NCI-H748 treated with DMSO at 0.1 percent for 48 hours (cell line): ENCODE results near the gene PARG.
"Not testable (repeated sequence)": the region's sequence is repeated elsewhere in the genome, so short reads cannot be mapped to it uniquely, and the experiment has no call there.

Experiments
- DNase-seq: peaks from one replicate; lab custom pipeline; 2025; lab: John Stamatoyannopoulos, UW

Gene PARG

GRCh38 chr10:49941447-49942338 lies at the start of gene PARG, which contains the start of gene TIMM23B:
Gene PARG (minus strand): TSS chr10:49942027. CDS start chr10:49941725, 302 bp downstream.
Gene TIMM23B (plus strand): TSS chr10:49942053. CDS start chr10:49942195, 142 bp downstream.
- DNase-seq = peak; percentile 14

DNA sequence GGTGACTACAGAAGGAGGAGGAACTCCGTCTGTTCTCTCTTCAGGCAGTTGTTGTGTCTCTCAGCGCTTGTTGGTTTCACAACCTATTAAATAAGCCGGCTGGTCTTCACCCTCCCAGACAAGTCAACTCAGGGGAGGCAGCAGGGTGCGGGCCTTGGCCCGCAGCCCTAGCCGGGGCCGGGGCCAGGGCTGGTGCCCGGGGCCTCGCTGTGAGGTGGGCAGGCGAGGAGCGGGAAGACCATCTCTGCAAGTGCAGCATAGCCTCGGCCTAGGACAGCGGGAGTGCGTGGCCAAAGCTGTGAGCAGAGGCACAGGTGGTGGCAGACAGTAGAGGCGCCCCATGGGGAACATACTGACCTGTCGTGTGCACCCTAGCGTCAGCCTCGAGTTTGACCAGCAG lies 46.5 kb upstream of the PARG start, which contains the start of gene AGAP6:
Gene AGAP6, plus strand, starts transcription at position 31 of the 400 bp plus-strand sequence. Its CDS starts 310 bp downstream, at position 341.
- not testable (repeated sequence) for DNase-seq

DNA sequence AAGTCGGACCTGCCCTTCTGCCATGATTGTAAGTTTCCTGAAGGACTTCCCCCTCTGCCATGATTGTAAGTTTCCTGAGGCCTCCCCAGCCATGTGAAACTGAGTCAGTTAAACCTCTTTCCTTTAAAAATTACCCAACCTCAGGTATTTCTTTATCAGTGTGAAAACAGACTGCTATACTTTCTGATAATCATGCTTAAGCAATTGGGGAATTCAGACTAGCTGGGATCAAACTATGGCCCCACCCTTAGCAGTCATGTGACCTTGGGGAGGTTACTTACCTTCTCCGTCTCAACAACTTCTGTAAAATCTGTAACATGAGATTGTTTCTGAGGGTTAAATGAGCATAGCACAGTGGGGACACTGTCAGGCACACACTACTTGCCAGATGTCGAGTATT lies 45.4 kb upstream of the PARG start:
- not testable (repeated sequence) for DNase-seq

GRCh38 chr10:49977756-49978155 lies 35.9 kb upstream of the PARG start:
- DNase-seq = not testable (repeated sequence)

GRCh38 chr10:49972094-49972493 lies 30.3 kb upstream of the PARG start:
- not testable (repeated sequence) for DNase-seq

- DNase-seq = not testable (repeated sequence)
Measured at GRCh38 chr10:49971466-49971865, 29.6 kb upstream of the PARG start.

DNA sequence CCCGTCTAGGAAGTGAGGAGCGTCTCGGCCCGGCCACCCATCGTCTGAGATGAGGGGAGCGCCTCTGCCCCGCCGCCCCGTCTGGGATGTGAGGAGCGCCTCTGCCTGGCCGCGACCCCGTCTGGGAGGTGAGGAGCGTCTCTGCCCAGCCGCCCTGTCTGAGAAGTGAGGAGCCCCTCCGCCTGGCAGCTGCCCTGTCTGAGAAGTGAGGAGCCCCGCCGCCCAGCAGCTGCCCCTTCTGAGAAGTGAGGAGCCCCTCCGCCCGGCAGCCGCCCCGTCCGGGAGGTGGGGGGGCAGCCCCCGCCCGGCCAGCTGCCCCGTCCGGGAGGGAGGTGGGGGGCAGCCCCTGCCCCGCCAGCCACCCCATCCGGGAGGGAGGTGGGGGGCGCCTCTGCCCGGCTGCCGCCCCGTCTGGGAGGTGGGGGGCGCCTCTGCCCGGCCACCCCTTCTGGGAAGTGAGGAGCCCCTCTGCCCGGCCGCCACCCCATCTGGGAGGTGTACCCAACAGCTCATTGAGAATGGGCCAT lies 28.6 kb upstream of the PARG start:
- not testable (repeated sequence) for DNase-seq

DNA sequence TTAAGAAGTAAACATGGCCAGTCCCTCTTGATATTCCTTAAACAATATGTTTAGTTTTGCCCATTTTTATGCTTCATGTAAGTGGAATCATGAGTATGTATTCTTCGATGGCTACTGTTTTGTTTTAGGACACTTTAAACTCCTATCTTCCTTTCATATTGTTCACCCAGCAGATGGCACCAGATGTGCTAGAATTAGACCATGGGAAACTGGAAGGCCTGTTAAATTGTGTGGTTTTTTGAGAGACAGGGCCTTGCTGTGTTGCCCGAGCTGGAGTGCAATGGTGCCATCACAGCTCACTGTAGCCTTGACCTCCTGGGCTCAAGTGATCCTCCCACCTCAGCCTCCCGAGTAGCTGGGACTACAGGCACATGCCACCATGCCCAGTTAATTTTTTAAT lies 11.3 kb upstream of the PARG start:
- not testable (repeated sequence) for DNase-seq

GRCh38 chr10:49952006-49952405 lies 10.2 kb upstream of the PARG start:
- not testable (repeated sequence) for DNase-seq

- DNase-seq = not testable (repeated sequence)
Measured at GRCh38 chr10:49948737-49949136, 6.9 kb upstream of the PARG start.

DNA sequence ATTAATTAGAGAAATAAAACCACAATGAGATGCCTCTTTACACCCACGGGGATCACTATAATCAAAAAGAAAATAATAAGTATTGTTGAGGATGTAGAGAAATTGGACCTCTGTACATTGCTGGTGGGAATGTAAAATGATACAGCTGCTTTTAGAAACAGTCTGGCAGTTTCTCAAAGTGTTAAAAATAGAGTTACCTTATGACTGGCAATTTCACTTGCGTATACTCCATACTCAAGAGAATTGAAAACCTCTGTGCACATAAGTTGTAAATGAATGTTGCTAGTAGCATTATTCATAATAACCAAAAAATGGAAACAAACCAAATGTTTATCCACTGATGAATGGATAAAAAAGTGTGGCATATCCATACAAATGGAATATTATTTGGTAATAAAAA lies 6.3 kb upstream of the PARG start:
- not testable (repeated sequence) for DNase-seq

- DNase-seq = not testable (repeated sequence)
Measured at GRCh38 chr10:49943607-49944006, 1.8 kb upstream of the PARG start.

- not testable (repeated sequence) for DNase-seq
Measured at GRCh38 chr10:49942339-49942705, 495 bp upstream of the PARG start.

GRCh38 chr10:49931959-49932728 lies 9.7 kb downstream of the PARG start:
- DNase-seq = not testable (repeated sequence)

GRCh38 chr10:49931276-49931675 lies 10.6 kb downstream of the PARG start:
- not testable (repeated sequence) for DNase-seq

DNA sequence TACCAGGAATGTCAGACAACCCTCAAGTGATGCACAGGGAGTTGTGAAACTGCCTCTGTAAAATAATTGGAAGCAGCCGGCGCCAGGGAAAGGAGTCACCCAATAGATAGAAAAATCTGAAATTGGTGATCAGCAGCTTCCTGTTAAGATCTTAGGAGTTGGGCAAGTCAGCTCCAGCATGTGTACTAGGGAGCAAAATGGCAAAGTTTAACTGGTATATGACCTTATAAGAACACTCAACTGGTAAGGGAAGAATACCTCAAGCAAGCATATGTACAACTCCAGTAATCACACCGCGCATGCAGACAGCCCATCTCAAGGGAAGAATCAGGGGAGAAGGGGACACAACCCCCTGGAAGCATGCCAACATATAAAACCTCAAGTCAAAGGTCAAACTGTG lies 18.3 kb downstream of the PARG start:
- not testable (repeated sequence) for DNase-seq

GRCh38 chr10:49922041-49922440 lies 19.8 kb downstream of the PARG start:
- not testable (repeated sequence) for DNase-seq

DNA sequence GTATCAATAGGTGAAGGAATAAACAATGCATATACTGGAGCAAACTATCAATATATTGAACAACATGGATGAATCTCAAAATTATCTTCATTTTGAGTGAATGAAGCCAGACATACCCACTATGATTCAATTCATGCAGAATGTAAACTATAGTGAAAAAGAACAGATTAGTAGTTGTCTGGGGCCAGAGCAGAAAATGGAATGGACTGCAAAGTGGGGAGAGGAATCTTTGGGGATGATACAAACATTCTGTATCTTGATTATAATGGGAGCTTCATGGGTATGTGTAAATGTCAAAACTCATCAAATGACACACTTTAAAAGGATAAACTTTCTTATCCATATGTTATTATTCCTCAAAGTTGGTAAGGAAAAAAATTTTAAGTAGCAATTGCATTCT lies 23.9 kb downstream of the PARG start:
- DNase-seq = not testable (repeated sequence)

DNA sequence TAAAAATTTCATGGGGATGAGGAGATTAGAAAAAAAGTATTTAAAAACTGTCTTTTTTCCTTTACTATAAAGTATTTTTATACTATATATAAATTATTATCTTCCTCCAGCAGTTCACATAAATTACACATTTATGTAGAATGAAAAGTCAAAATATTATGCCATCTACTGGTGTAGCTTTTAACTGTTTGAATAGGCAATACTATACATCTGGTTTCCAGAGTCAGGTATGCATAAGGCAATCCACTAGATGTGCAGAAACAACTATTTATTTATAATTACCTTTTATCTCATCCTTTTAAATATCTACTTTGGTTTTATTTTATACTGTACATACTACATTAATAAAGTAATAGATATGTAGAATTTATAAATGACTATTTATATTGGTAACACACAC lies 25.4 kb downstream of the PARG start:
- not testable (repeated sequence) for DNase-seq

- DNase-seq = not testable (repeated sequence)
Measured at GRCh38 chr10:49910295-49910694, 31.5 kb downstream of the PARG start.

DNA sequence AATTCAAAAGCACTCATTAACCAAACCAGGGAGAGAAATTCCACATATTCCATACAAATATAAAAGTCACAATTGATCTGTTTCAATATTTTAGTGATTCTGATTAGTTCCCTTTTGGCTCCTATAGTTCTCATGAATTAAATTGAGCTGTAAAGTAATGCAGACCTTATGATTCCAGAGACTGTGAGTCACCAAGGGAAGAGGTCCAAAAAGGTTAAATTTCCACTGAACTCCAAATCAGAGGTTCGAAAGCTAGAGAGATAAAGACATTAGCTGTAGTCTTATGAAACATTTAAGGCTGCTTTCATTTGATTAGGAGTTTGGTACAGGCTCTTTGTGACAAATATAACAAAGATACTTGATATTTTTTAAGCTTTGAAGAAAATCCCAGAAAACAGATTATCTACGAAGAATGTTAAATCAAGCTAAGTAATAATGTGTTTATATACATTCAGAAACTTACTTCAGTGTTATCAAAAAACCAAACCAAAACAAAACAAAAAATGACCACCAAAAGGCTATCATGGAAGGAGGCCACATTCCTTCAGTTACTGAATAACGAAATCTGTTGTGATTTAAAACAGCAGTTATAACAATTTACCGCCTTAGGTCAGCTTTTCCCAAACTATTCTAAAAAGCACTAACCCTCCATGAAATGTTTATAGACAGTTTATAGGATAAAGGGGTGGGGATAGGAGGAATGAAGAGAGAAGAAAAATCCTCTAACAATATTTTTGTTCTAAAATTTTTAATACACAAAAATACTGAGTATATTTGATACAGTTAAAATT lies 33.3 kb downstream of the PARG start:
- DNase-seq = not testable (repeated sequence)
